Activated CD8-positive, alpha-beta memory T cell treated with anti-CD3 and anti-CD28 coated beads, Interleukin-2, amount 50 U/mL, for 4 hours (primary cell): ENCODE measurements around the gene MRPL12.
"Not testable (repeated sequence)": the region's sequence is repeated elsewhere in the genome, so short reads cannot be mapped to it uniquely, and the experiment has no call there.

ENCODE experiments used
- DNase-seq: peaks from one replicate; pipeline ENCODE4 v3.0.0-alpha.2; 2020

The MRPL12 gene

DNA sequence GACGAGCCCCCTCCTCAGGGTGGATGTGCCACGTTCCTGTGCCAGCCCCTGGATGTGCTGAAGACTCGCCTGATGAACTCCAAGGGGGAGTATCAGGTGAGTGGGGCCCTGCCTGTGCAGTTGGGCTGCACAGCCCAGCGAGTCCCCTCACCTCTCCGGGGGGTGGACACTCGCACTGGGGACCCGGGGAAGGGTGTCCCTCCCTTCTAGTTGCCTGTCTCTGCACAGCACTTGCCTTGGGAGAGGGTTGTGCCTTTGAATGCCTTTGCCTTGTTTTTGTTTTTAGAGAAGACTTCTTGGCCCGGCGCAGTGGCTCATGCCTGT lies 14.6 kb downstream of the MRPL12 start:
- no peak for DNase-seq

DNA sequence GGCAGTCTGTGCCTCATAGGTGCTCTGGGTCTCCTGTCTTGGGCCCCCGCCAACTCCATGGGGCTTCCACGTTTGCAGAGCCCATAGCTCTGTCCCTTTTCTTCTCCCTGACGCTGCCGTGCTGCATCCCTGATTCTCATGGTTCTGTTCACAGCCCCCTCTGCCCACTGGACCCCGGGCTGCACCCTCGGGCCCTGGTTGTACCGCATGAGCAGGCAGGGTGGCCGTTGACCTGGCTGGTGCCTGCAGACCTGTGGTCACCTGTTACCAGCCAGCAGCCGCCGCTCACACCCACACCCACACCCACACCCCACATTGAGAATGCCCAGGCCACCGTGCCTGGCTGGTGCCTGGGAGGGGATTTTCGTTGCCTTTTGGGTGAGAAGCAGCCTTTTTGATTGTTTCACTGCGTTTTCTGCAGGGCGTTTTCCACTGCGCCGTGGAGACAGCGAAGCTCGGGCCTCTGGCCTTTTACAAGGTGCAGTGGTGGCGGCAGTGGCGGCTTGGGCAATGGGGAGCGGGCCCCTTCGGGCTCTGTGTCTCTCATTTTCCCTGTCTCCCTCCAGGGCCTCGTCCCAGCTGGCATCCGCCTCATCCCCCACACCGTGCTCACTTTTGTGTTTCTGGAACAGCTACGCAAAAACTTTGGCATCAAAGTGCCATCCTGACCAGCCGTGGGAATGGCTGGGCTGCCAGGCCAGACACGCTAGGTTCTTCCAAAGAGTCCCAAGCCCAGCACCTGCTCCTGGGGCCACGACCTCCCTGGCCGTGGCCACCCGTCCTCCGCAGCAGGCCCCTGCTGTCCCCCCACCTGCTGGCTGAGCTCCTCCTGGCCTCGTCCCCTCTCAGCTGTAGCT lies 16.5 kb downstream of the MRPL12 start:
- no peak for DNase-seq

DNA sequence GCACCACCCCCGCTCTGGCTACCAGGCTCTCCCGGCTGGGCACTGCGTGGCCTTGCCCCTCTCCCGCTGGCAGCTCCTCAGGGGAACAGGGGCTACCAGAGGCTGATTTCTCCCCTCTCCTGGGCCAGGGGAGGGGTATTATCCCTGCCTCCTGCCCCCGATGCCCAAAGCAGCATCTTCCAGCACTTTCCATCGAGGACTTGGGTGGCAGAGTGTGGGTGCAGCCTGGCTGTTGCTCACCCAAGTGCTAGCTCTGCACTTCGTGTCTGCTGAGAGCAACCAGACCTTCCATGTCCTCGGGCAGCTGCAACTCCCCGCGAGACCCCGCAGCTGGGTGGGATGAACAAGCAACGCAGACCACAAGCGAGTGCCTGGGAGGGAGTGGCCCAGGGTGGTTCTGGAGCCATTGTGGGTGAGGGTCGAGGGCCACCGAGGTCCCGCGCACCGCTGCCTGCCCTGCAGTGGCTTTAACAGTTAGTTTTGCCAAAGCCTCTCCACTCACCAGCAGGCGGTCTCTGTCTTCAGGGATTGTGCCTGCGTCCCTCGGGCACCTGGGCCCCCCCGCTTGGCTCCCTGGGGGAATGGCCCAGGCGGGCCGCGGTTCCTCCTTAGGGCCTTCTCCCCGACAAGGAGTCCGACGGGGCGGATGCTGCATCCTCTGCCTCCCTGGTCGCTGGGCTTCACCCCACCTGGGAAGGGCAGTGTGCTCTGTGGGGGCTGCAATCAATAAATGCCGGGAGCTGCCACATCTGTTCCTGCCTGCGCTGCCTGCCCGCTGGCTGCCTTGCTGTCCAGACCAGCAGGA lies 17.3 kb downstream of the MRPL12 start:
- no peak for DNase-seq

DNA sequence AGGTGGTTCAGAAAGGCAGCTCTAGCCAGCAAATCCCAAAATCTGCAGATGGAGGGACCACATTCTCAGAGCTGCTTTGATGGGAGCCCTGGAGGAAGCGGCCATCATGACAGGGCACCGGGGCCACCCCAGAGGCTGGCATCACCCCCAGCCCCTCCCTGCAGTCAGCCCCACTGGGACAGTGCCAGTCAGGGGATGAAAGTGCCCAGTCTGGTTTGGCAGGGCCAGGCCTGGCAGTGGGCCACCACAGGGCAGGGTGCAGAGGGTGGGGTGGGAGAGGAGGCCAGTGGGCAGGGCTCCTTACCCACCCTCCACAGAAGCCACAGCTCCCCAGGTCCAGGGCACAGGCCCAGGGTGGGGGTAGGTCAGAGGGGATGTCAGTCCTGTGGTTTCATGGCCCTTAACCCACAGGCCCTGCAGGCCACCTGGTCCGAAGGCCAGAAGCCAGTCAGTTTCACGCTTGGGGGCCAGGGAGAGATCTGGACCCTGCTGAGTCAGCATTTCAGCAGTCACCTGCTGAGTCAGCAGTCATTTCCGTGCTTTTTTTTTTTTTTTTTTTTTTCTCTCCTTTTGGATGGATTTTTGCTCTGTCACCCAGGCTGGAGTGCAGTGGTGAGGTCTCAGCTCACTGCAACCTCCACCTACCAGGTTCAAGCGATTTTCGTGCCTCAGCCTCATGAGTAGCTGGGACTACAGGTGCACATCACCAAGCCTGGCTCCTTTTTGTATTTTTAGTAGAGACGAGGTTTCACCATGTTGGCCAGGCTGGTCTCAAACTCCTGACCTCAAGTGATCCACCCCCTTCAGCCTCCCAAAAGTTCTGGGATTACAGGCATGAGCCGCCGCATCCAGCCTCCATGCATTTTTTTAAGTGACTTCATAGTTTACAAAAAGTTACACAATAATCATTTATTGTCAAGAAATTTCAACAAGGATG lies 19.3 kb downstream of the MRPL12 start:
- DNase-seq = no peak

DNA sequence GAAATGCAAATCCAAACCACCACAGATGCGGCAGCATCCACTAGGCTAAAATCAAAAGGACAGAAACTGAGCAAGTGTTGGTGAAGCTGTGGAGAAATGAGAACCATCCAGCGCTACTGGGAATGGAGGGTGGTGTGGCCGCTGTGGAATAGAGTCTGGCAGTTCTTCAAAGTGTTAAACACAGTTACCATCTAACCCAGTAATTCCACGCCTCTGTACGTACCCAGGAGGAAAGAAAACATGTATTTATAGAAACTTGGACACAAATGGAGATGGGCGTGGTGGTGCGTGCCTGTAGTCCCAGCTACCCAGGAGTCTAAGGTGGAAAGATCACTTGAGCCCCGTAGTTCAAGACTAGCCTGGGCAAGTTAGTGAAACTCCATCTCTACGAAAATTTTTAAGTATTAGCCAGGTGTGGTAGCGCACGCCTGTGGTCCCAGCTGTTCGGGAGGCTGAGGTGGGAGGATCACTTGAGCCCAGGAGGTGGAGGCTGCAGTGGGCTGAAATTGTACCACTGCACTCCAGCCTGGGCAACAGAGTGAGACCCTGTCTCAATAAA lies 20.6 kb downstream of the MRPL12 start:
- DNase-seq = no peak

DNA sequence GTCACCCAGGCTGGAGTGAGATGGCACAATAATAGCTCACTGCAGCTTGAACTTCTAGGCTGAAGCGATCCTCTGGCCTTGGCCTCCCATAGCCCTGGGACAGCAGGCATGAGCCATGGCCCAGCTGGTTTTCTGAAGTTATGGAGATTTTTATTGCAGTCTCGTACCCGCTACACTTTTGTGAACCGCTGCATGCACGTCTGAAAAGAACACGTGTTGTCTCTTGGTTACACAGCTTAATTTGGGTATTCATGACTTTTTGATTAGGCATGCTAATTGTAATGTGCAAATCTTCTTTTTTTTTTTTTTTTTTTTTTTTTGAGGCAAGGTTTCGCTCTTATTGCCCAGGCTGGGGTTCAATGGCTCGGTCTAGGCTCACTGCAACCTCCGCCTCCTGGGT lies 22.3 kb downstream of the MRPL12 start:
- no peak for DNase-seq

DNA sequence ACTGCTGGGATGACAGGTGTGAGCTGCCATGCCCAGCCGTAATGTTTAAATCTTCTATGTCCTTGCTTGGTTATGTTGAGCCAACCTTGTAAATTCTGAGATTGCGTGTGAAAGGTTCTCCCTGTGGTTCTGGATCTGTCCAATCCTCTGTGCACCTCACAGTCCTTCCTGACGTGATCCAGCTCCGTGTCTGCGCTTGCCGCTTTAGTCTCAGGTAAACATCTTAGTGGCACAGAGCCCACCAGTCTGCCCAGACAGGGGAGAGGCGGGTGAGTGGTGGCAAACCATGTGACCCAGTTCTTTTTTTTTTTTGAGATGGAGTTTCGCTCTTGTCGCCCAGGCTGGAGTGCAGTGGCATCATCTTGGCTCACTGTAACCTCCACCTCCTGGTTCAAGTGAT lies 22.8 kb downstream of the MRPL12 start:
- no peak for DNase-seq

DNA sequence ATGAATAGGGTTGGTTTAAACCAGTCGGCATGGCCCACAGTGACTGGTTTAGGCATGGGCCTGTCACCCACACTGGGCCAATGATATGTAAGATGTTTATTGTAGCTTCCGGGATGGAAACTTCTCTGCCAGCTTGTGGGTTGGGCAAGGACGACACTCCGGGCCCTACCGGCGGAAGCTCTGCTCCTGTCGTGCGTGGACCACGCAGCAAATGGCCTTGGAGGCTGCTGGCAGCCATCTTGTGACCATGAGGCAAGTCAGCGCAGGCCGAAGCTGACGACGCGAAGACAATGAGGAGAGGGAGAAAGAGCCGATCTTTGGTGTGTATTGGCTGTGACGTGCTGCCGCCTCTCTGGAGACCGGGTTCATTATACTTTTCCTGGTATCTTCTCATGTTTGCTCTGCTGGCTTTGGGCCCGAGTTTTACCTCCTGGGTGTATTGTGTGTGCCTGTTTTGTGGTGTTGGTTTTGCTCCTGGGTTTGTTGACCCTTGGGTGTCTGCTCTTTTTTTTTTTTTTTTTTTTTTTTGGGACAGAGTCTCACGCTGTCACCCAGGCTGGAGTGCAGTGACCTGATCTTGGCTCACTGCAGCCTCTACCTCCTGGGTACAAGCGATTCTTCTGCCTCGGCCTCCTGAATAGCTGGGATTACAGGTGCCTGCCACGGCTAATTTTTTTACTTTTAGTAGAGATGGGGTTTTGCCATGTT lies 24.3 kb downstream of the MRPL12 start:
- no peak for DNase-seq

DNA sequence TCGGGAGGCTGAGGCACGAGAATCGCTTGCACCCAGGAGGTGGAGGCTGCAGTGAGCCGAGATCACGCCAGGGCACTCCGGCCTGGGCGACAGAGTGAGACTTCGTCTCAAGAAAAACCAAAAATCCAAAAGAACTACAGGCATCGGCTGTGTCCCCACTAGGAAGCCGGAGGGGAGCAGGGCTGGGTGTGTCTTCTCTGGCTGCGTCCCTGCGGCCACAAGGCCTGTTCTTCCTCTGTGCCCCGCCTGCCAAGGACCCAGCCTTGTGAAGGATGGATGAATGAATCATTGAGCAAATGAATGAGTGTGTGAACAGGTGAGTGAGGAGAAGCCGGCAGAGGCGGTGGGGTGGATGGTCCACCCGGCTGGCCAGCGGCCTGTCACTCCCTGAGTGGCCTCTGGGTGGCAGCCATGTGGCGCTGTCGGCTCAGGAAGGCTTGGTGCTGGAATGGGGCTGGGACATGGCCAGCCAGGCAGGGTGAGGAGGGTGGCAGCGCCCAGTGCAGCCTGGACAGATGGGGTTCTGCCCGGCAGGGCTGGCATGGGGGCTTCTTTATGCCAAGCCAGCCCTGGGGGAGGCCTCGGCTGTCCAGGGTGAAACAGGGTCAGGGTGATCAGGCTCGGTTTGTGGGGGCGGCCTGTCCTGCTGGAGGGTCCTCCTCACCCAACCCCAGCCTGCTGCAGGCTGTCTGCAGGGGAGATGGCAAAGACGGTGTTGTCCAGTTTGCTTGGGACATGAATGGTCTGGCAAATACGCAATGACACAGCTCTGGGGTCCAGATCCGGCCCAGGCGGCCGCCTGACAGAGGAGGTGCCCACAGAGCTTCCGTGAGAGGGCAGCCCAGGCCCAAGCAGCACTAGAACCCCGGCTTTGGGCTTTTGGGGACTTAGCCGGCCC lies 30.6 kb downstream of the MRPL12 start:
- DNase-seq = peak; percentile 61

DNA sequence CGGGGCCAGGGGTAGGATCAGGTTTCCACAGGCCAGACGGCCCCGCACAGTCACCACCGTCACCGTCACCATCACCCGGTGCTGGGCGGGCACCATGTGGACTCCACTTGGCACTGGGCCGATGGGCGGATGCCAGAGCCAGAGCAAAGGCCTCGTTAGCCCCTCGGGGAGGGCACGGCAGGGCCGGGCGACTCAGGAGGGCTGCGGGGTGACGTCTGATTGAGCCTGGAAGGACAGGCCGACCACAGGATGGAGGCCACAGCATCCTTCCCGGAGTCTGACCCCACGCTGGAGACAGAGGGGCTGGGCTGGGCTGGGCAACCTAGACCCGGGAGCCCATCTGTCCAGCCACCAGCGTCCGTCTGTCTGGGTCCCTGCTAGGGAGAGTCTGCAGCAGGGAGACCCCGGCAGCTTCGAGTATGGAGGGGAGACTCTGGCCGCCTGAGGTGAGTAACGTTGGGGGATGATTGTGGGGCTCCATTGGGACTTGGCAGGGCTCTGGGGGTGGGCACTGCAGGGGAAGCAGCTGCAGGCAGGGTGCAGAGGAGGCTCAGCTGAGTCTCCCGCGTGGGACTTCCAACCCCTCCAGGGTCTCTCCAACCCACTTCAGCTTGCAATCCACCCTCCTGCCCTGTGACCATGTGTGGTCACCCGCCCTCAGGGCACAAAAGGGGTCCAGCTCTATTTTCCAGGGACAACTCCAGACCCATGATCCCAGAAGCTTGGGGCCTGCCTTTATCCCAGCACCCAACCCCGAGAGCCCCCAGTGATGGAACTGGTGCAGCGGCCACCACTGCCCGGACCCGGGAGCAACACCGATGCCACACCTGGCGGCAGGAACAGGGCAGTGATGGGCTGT lies 31.5 kb downstream of the MRPL12 start:
- no peak for DNase-seq

DNA sequence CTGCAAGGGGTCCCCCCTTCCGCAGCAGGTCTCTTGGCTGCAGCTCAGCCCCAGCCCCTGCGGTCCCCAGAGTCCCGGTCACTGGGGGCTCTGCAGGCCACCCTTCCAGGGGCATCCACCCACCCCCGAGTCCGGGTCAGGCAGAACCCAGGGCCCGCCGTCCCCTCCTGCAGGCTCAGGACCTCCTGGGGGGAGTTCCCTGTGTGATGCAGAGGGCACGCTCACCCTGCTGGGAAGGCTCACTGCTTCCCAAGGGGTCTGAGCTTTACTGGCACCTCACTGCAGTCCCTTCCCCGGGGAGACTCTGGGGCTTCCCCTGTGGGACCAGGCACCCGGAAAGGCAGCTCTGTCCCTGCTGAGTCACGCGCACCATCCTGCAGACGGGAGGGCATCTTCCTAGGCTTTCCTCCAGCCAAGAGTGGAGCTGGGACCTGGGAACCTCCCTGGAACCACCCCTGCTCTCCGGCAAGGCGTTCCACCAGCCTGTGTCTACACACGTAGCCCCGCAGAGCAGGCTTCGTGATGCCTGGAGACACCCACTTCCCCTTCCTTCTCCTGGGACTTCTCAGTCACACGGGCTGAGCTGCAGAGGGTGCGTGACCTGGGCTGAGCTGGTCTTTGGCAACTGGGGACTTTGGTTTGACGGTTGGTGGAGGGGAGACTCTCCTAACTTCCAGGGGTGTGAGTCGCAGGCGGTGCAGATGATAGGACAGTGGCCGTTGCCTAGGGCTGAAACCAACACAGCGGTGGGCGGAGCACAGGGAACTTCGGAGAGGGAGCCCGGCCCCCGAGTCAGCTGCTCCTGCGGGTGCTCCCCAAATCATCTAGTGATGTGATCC lies 32.3 kb downstream of the MRPL12 start:
- no peak for DNase-seq

DNA sequence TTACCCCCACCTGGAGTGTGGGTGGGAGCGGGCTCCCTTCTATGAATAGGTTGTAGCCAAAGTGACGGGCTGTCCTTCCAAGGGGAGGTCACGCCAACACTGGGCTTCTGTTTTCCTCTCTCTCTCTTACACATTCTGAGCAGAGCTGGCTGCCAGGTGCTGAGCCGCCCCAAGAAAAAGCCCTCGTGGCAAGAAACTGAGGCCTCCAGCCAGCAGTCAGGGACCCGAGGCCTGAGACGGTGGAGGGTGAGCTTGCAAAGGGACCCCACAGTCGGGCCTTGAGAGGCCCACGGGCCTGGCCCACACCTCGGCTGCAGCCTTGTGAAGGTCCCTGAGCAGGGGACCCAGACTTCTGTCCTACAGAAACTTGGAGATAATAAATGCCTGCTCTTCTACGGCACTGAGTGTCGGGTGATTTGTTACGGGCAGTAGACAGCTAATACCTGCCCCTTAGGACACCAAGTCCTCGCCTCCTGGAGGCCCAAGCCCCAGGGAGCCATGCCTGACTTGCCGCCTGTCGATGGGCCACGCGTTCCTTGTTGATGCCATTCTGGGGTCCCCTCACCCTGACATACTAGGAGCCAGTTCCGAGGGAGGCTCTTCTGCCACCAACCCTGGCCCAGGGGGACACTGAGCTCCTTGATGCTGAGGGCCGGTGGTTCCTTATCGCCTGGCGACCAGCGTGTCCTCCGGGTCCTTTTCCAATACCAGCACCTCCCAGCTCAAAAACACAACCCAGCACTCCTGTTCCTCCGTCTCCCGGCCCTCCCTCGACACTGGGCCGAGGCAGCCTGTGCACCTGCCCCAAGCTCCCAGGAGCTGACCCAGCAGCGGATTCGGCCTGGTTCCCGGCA lies 35.0 kb downstream of the MRPL12 start:
- DNase-seq = no peak

DNA sequence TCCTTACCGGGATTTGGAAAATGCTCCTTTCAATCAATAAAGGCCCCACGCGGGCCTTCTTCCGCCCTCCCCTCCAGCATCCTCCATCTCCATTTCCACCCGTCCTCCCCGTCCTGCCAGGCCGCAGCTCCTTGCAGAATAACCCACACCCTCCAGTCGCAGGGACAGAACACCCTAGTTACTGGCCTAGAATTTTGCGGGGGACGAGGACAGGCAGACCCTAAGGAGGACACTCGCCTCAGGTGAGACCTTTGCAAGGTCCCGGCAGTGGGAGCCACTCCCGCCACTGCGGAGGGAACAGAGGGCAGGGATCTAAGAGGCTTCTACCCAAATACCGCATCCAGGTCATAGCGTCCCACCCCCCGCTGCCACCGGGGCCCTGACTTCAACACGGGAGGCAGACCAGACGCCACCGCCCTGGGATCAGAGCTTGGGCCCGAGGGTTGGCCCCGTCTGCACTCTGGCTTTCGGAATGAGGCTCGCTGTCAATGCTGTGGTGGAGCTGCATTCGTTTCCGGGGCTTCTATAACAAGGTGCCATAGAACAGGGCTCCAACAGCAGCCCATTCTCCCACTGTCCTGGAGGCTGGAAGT lies 35.7 kb downstream of the MRPL12 start:
- no peak for DNase-seq

DNA sequence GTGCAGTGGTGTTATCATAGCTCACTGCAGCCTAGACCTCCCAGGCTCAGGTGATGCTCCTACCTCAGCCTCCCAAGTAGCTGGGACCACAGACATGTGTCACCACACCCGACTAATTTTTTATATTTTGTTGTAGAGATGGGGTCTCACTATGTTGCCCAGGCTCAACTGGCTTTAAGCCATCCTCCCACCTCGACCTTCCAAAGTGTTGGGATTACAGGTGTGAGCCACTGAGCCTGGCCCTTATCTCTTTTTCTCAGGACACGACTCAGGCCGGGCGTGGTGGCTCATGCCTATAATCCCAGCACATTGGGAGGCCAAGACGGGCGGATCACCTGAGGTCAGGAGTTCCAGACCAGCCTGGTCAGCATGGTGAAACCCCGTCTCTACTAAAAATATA lies 36.4 kb downstream of the MRPL12 start:
- DNase-seq = not testable (repeated sequence)

DNA sequence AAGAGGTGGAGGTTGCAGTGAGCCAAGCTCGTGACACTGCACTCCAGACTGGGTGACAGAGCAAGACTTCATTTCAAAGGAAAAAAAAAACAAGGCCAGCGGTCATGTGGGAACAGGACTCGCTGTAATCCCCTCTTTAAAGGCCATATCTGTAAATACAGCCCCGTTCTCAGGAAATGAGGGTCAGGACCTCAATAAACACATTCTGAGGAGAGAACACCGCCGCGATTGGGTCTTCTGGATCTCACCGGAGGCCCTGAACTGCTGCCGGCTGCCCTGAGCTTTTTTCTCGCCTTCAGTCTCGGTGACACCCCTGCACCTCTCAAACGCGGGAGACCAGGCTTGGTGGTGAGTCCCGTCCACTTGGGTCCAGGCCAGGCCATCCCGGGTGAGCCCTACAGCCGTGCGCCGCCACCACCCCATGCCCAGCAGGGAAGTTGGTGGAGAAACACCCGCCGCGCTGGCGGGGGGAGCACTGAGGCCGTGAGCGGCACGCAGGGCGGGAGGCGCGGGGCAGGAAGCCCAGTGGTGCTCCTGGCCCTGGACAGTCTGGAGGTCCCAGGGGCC lies 37.3 kb downstream of the MRPL12 start:
- DNase-seq = no peak

DNA sequence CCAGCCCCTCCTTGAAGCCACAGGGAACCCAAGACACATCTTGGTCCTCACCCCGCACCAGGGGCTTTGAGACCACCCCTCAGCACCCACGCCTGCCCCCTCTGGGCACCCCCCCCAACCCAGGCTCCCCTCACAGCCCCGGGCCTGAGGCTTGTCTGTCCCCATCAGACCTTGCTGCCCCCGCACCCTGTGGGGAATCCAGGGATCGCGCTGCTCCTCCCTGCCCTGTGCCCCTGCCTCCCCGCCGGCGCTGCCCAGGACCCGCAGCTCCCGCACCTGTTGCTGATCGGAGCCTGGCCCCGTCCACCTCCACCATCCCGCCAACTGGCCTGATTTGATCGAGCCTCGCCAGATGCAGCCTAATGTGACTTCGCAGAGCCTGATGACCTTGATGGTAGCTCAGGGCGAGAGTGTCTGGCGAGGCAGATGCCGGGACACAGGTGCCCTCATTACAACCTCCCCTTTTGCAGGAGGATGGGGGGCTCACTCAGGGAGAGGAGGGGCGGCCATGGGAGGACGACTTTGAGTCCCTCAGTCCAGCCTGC lies 38.0 kb downstream of the MRPL12 start:
- no peak for DNase-seq
